Mesendoderm (in vitro differentiated cells): ENCODE data around the gene CBX2.

Source experiments
- DNase-seq: peaks from one replicate; pipeline ENCODE4 v3.0.0; 2013
- H2AK5ac ChIP-seq: 2 replicates; pipeline ENCODE4 v1.6.1; 2013; ENCODE audit warnings: low read length, inconsistent platforms
- H2BK120ac ChIP-seq: 2 replicates; pipeline ENCODE4 v1.6.1; 2013; ENCODE audit warnings: low read depth, mild to moderate bottlenecking, low read length, moderate library complexity, mixed read lengths
- H2BK15ac ChIP-seq: replicated peaks from 2 replicates; pipeline ENCODE4 v1.6.1; 2013; ENCODE audit warnings: low read depth, mild to moderate bottlenecking, moderate library complexity
- H2BK5ac ChIP-seq: 2 replicates; pipeline ENCODE4 v1.6.1; 2013; ENCODE audit warnings: low read length, inconsistent platforms
- H3K18ac ChIP-seq: 2 replicates; pipeline ENCODE4 v1.6.1; 2013; ENCODE audit warnings: mild to moderate bottlenecking, low read length, mixed read lengths
- H3K23ac ChIP-seq: one replicate; pipeline ENCODE4 v1.6.1; 2013; ENCODE audit warnings: low read length
- H3K27ac ChIP-seq: 2 replicates; pipeline ENCODE4 v1.5.1; 2013; ENCODE audit warnings: low read depth, mild to moderate bottlenecking, inconsistent platforms, low read length, moderate library complexity
- H3K27me3 ChIP-seq: 2 replicates; pipeline ENCODE4 v1.6.1; 2013; ENCODE audit warnings: low read length, control low read depth, mild to moderate bottlenecking, inconsistent platforms; ENCODE audit not compliant: insufficient read depth, poor library complexity
- H3K36me3 ChIP-seq: 2 replicates; pipeline ENCODE4 v1.6.1; 2013; ENCODE audit warnings: low read length, inconsistent platforms; ENCODE audit not compliant: control insufficient read depth, insufficient read depth
- H3K4ac ChIP-seq: one replicate; pipeline ENCODE4 v1.6.1; 2013; ENCODE audit warnings: low read depth, mild to moderate bottlenecking, low read length, moderate library complexity
- H3K4me1 ChIP-seq: 2 replicates; pipeline ENCODE4 v1.6.1; 2013; ENCODE audit warnings: low read depth, low read length, inconsistent platforms; ENCODE audit not compliant: control insufficient read depth
- H3K4me2 ChIP-seq: 2 replicates; pipeline ENCODE4 v1.6.1; 2013; ENCODE audit warnings: low read length
- H3K4me3 ChIP-seq: 2 replicates; pipeline ENCODE4 v1.5.1; 2013; ENCODE audit warnings: mild to moderate bottlenecking, low read length
- H3K56ac ChIP-seq: one replicate; pipeline ENCODE4 v1.6.1; 2013; ENCODE audit warnings: low read length
- H3K79me1 ChIP-seq: 2 replicates; pipeline ENCODE4 v1.6.1; 2013; ENCODE audit warnings: low read length, inconsistent platforms
- H3K79me2 ChIP-seq: 2 replicates; pipeline ENCODE4 v1.6.1; 2013; ENCODE audit warnings: mild to moderate bottlenecking, low read length; ENCODE audit not compliant: control insufficient read depth, insufficient read depth
- H3K9ac ChIP-seq: 2 replicates; pipeline ENCODE4 v1.6.1; 2013; ENCODE audit warnings: low read length, inconsistent platforms
- H4K5ac ChIP-seq: one replicate; pipeline ENCODE4 v1.6.1; 2013; ENCODE audit warnings: low read length
- H4K8ac ChIP-seq: one replicate; pipeline ENCODE4 v1.6.1; 2013; ENCODE audit warnings: low read depth, mild to moderate bottlenecking, control low read depth, low read length, moderate library complexity
- WGBS: extraction: QIAGEN DNeasy Blood & Tissue Kit; methylation state at CpG from one replicate; pipeline ENCODE4 v1.1.7; 2013; ENCODE audit warnings: low lambda C conversion rate, missing lambda C conversion rate; ENCODE audit not compliant: insufficient coverage; ENCODE audit errors: extremely low coverage; 5-methylcytosine and 5-hydroxymethylcytosine counted together

CBX2 gene

DNA sequence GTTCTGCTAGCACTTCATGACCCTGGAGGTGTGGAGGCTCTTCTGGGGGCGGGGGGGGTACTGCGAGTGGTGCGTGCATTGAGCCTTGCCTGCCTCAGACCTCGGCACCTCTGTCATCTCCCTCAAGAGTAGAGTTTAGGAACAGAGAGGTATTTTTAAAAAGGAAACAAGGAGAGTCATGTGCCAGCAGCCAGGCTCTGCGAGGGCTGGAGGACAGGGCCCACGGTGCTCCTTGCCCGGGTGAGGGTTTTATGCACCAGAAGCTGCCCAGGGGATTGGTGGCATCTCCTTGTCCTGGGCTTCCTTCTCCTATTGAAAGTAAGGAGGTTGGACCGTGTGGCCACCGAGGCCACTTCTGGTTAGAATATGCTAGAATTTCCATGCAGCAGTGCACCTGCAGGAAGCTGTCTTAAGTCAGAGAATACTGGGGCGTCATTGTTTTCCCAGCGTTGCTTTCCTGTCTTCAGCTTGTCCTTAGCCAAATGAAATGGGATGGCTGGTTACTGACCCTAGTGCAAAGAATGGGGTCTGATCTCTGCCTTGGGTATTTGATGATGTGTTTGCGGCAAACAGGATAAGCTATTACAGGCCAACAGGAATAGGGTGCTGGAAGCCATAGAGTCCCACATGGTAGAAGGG is 3.2 kb downstream of the CBX2 start:
- Histone ChIP-seq H3K79me2 (peaks cover 2% of the 10 kb centered on the region), H2BK120ac (no peak overlapping the region), H3K4me1 (peaks cover 6% of the 10 kb centered on the region), H3K27ac (no peak overlapping the region), H3K23ac (no peak overlapping the region), H2AK5ac (no peak overlapping the region), H3K4me2 (no peak overlapping the region), H3K27me3 (no peaks in the 10 kb centered on the region), H3K9ac (no peak overlapping the region), H3K4me3 (no peak overlapping the region), H4K8ac (no peak overlapping the region), H3K79me1 (peaks cover 9% of the 10 kb centered on the region), H3K56ac (no peak overlapping the region), H2BK15ac (no peak overlapping the region), H3K4ac (no peak overlapping the region), H4K5ac (no peak overlapping the region), H3K18ac (no peak overlapping the region), H3K36me3 (peaks cover 1% of the 10 kb centered on the region), H2BK5ac (no peak overlapping the region)
- no peak for DNase-seq
- no CpG with 5 or more reads among the region's 12 CpGs for WGBS

DNA sequence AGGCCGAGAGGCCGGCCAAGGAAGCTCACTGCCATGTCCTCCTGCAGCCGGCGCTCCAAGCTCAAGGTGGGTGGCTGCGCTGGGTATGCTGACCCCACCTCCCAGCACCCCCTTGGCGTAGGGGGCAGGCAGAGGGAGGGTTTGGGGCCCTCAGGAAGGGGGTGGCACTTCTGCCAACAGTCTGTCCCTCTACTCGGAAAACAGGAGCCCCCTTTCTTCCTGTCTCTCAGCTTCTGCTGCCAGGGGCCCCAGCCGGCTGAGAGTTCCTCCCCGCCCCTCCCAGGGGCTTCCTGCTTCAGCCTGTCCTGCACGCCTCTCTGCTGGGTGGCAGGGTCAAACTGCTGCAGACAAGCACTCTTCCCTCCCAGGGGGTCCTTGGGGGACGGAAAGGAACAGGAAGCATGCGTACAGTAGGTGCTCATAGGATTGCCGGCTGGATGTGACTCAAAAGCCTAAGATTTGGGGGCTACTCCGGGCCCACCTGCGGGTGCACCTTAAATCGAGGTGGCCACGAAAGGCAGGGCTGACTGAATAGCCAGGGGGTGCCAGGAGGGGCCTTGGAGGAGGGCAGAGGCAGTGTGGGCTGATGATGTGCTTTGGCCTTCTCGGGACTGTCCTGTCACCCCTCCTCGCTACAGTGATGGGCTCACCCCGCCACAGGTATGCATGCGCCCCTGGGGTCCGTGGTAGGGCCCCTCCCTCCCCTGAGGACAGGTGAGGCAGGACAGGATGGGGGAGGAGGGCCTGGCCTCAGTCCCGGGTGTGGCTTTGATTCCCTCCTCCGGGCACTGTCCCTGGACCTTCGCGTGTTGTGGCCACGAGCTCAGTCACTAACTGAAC is 4.0 kb downstream of the CBX2 start:
- peaks cover 9% of the 10 kb centered on the region for H3K79me1 ChIP-seq
- H3K4ac ChIP-seq, result no peak overlapping the region
- H3K9ac ChIP-seq, result no peak overlapping the region
- H4K5ac ChIP-seq, result no peak overlapping the region
- no peak overlapping the region for H3K4me2 ChIP-seq
- H3K27ac ChIP-seq, result no peak overlapping the region
- H3K18ac ChIP-seq, result no peak overlapping the region
- H2BK120ac ChIP-seq, result no peak overlapping the region
- no CpG with 5 or more reads among the region's 27 CpGs for WGBS
- peaks cover 2% of the 10 kb centered on the region for H3K79me2 ChIP-seq
- H3K23ac ChIP-seq, result no peak overlapping the region
- no peak overlapping the region for H3K56ac ChIP-seq
- DNase-seq, result no peak
- H3K4me3 ChIP-seq, result no peak overlapping the region
- no peak overlapping the region for H2BK15ac ChIP-seq
- H4K8ac ChIP-seq, result no peak overlapping the region
- H3K4me1 ChIP-seq, result peaks cover 2% of the 10 kb centered on the region
- peaks cover 1% of the 10 kb centered on the region for H3K36me3 ChIP-seq
- no peak overlapping the region for H2AK5ac ChIP-seq
- no peak overlapping the region for H2BK5ac ChIP-seq
- H3K27me3 ChIP-seq, result no peaks in the 10 kb centered on the region

DNA sequence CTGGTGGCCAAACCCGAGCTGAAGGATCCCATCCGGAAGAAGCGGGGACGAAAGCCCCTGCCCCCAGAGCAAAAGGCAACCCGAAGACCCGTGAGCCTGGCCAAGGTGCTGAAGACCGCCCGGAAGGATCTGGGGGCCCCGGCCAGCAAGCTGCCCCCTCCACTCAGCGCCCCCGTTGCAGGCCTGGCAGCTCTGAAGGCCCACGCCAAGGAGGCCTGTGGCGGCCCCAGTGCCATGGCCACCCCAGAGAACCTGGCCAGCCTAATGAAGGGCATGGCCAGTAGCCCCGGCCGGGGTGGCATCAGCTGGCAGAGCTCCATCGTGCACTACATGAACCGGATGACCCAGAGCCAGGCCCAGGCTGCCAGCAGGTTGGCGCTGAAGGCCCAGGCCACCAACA is 5.9 kb downstream of the CBX2 start:
- H3K36me3 ChIP-seq, result peaks cover 1% of the 10 kb centered on the region

DNA sequence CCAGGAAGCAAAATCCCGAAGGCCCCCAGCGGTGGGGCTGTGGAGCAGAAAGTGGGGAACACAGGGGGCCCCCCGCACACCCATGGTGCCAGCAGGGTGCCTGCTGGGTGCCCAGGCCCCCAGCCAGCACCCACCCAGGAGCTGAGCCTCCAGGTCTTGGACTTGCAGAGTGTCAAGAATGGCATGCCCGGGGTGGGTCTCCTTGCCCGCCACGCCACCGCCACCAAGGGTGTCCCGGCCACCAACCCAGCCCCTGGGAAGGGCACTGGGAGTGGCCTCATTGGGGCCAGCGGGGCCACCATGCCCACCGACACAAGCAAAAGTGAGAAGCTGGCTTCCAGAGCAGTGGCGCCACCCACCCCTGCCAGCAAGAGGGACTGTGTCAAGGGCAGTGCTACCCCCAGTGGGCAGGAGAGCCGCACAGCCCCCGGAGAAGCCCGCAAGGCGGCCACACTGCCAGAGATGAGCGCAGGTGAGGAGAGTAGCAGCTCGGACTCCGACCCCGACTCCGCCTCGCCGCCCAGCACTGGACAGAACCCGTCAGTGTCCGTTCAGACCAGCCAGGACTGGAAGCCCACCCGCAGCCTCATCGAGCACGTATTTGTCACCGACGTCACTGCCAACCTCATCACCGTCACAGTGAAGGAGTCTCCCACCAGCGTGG is 6.5 kb downstream of the CBX2 start:
- no peak overlapping the region for H4K8ac ChIP-seq
- WGBS, result no CpG with 5 or more reads among the region's 31 CpGs
- peaks cover 2% of the 10 kb centered on the region for H3K79me2 ChIP-seq
- H3K4me2 ChIP-seq, result no peak overlapping the region
- H3K27me3 ChIP-seq, result peaks cover 8% of the 10 kb centered on the region
- H2BK120ac ChIP-seq, result no peak overlapping the region
- no peak overlapping the region for H3K56ac ChIP-seq
- H3K4me1 ChIP-seq, result peaks cover 2% of the 10 kb centered on the region
- peaks cover 5% of the 10 kb centered on the region for H3K79me1 ChIP-seq
- no peak for DNase-seq
- H3K4ac ChIP-seq, result no peak overlapping the region
- H4K5ac ChIP-seq, result no peak overlapping the region
- H3K23ac ChIP-seq, result no peak overlapping the region
- H3K4me3 ChIP-seq, result no peak overlapping the region
- no peak overlapping the region for H2BK5ac ChIP-seq
- H2BK15ac ChIP-seq, result no peak overlapping the region
- no peak overlapping the region for H2AK5ac ChIP-seq
- H3K18ac ChIP-seq, result no peak overlapping the region
- H3K27ac ChIP-seq, result no peak overlapping the region
- H3K36me3 ChIP-seq, result peaks cover 1% of the 10 kb centered on the region
- no peak overlapping the region for H3K9ac ChIP-seq

More for the DNA sequence above, 5.9 kb downstream of the CBX2 start:
- Histone ChIP-seq H3K79me1 (peaks cover 8% of the 10 kb centered on the region), H3K27ac (no peak overlapping the region), H3K56ac (no peak overlapping the region), H3K18ac (no peak overlapping the region), H3K4me1 (peaks cover 2% of the 10 kb centered on the region), H4K5ac (no peak overlapping the region), H4K8ac (no peak overlapping the region), H3K4me3 (no peak overlapping the region), H3K23ac (no peak overlapping the region), H2BK120ac (no peak overlapping the region), H3K4ac (no peak overlapping the region), H2BK5ac (no peak overlapping the region), H3K27me3 (peaks cover 6% of the 10 kb centered on the region), H2AK5ac (no peak overlapping the region), H2BK15ac (no peak overlapping the region), H3K9ac (no peak overlapping the region), H3K79me2 (peaks cover 2% of the 10 kb centered on the region), H3K4me2 (no peak overlapping the region)
- no peak for DNase-seq
- no CpG with 5 or more reads among the region's 18 CpGs for WGBS

DNA sequence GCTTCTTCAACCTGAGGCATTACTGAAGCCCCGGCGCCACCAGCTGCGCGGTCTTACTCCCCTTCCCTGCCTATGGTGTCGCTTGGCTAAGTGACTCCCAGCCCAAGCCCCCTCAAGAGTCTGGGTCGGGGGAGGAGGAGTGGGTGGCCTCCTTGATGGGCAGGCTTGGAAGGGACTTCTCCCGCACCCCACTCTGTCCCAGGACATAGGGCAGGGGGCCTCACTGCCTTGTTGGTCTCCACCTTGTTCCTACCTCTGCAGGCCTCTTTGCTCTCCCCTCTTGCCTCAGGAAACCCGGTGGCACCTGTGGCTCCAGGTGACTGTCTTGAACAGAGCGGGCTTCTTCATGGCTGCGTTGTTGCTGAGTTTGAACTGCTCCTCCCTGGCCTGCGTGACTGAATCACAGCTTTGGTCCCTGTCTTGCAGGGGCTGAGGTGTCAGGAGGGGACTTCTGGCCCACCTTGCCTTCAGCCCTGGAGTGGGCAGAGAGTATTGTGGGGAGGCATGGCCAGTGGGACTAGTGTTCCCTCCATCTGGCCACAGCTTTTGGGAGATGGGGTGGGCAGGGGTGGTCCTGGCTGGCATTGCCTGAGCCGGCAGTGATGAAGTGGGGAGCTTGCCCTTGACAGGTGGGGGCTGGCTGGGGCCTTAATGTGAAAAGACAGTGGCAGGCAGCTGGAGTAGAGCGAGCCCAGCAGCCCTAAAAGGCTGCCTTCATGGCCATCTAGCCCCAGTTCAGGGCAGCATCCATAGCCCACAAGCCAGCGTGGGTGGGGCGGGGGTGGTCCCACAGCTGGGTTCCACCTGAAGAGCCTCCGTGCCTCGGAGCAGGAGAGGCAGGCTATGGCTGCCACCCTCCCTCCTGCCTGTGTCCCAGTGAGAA is 7.3 kb downstream of the CBX2 start:
- no peak overlapping the region for H3K23ac ChIP-seq
- H3K27ac ChIP-seq, result no peak overlapping the region

More for the DNA sequence above, 7.3 kb downstream of the CBX2 start:
- Histone ChIP-seq H4K5ac (no peak overlapping the region), H3K4me1 (no peaks in the 10 kb centered on the region), H3K56ac (no peak overlapping the region), H3K4ac (no peak overlapping the region), H3K27me3 (peaks cover 15% of the 10 kb centered on the region), H3K9ac (no peak overlapping the region), H3K79me1 (no peaks in the 10 kb centered on the region), H3K79me2 (no peaks in the 10 kb centered on the region), H3K4me3 (no peak overlapping the region), H2BK5ac (no peak overlapping the region), H3K36me3 (no peaks in the 10 kb centered on the region), H2BK120ac (no peak overlapping the region), H2AK5ac (no peak overlapping the region), H3K18ac (no peak overlapping the region), H4K8ac (no peak overlapping the region), H3K4me2 (no peak overlapping the region), H2BK15ac (no peak overlapping the region)
- no CpG with 5 or more reads among the region's 17 CpGs for WGBS
- no peak for DNase-seq
